Measurements from ENCODE around the gene PTK6.
"Not testable (repeated sequence)": the region's sequence is repeated elsewhere in the genome, so short reads cannot be mapped to it uniquely, and the experiment has no call there.

Gene PTK6

GRCh38 chr20:63536997-63537524, at the start of gene PTK6:
TSS of gene PTK6 (minus strand) at chr20:63537376. CDS start at chr20:63537314, 62 bp downstream.
- DNase-seq: no peak

- no peak for DNase-seq
Measured at GRCh38 chr20:63586797-63587196, 49.6 kb upstream of the PTK6 start.

- DNase-seq: no peak
Measured at GRCh38 chr20:63585616-63586565, 48.7 kb upstream of the PTK6 start.

- DNase-seq: no peak
Measured at GRCh38 chr20:63582382-63583063, 45.3 kb upstream of the PTK6 start.

- peak; percentile 76 for DNase-seq
Measured at GRCh38 chr20:63580796-63581461, 43.8 kb upstream of the PTK6 start.

GRCh38 chr20:63579017-63579694, 42.0 kb upstream of the PTK6 start:
- DNase-seq: no peak

GRCh38 chr20:63578224-63579016, 41.2 kb upstream of the PTK6 start:
- DNase-seq: no peak

GRCh38 chr20:63577317-63577894, 40.2 kb upstream of the PTK6 start:
- DNase-seq: no peak

- DNase-seq: no peak
Measured at GRCh38 chr20:63576311-63576710, 39.1 kb upstream of the PTK6 start.

GRCh38 chr20:63574829-63575743, 37.9 kb upstream of the PTK6 start:
- no peak for DNase-seq

- DNase-seq: peak; percentile 73
Measured at GRCh38 chr20:63574156-63574828, 37.1 kb upstream of the PTK6 start, which contains the start of gene HELZ2. TSS of gene HELZ2 (minus strand) at chr20:63574239. CDS start at chr20:63572385, 1,854 bp downstream.

GRCh38 chr20:63573647-63574131, 36.5 kb upstream of the PTK6 start:
- no peak for DNase-seq

- no peak for DNase-seq
Measured at GRCh38 chr20:63572788-63573646, 35.8 kb upstream of the PTK6 start.

GRCh38 chr20:63572071-63572787, 35.1 kb upstream of the PTK6 start:
- DNase-seq: no peak

- DNase-seq: not testable (repeated sequence)
Measured at GRCh38 chr20:63571087-63571478, 33.9 kb upstream of the PTK6 start.

GRCh38 chr20:63570281-63571086, 33.3 kb upstream of the PTK6 start:
- DNase-seq: no peak

Measured in activated CD8-positive, alpha-beta memory T cell treated with anti-CD3 and anti-CD28 coated beads for 24 hours (primary cell).